ENCODE results near the gene LINGO1.

Gene LINGO1

GRCh38 chr15:77599899-77600298, 32.8 kb downstream of the LINGO1 start:
- DNase-seq (ENCODE audit: low spot score): no peak
- in situ Hi-C loops (cut with MboI; ENCODE audit: low pct_unique_long_range_greater_than_20kb, low sequenced_read_pairs, unreplicated experiment): no loop called here

DNA sequence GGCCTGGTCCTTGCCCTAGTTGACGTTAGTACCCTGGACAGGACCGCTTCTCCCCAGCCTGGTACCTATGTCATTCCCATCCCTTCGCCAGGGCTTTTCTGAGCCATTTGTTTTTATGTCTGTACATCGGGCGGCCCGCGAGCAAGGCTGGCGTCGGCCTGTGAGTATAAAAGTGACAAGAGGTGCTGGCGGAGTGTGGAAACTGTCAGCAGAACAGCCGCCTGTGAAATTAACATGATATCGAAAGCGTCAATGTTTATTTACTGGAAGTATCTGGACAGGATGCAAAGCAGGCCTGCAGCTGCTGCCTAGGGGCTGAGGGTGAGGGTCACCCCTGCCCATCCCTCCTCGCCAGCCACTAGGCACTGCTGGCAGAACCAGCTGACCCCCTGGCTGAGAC, 33.4 kb downstream of the LINGO1 start:
- DNase-seq (ENCODE audit: low spot score): no peak
- TF ChIP-seq CTCF (IDR thresholded peaks at IDR 0.05; ENCODE audit: extremely low read depth, insufficient read depth, missing control alignments): no peak
- in situ Hi-C loops (cut with MboI; ENCODE audit: low pct_unique_long_range_greater_than_20kb, low sequenced_read_pairs, unreplicated experiment): no loop called here

More at GRCh38 chr15:77599899-77600298, 32.8 kb downstream of the LINGO1 start:
- TF ChIP-seq CTCF (IDR thresholded peaks at IDR 0.05; ENCODE audit: extremely low read depth, insufficient read depth, missing control alignments): no peak

- in situ Hi-C loops (cut with MboI; ENCODE audit: low pct_unique_long_range_greater_than_20kb, low sequenced_read_pairs, unreplicated experiment): no loop called here
- no peak for TF ChIP-seq CTCF (IDR thresholded peaks at IDR 0.05; ENCODE audit: extremely low read depth, insufficient read depth, missing control alignments)
- DNase-seq (ENCODE audit: low spot score): no peak
These were observed 34.1 kb downstream of the LINGO1 start for GRCh38 chr15:77598644-77599043.

GRCh38 chr15:77597804-77598453, 34.8 kb downstream of the LINGO1 start:
- in situ Hi-C loops (cut with MboI; ENCODE audit: low pct_unique_long_range_greater_than_20kb, low sequenced_read_pairs, unreplicated experiment): no loop called here
- DNase-seq (ENCODE audit: low spot score): no peak
- TF ChIP-seq CTCF (IDR thresholded peaks at IDR 0.05; ENCODE audit: extremely low read depth, insufficient read depth, missing control alignments): no peak

GRCh38 chr15:77596821-77597803, 35.6 kb downstream of the LINGO1 start:
- no peak for TF ChIP-seq CTCF (IDR thresholded peaks at IDR 0.05; ENCODE audit: extremely low read depth, insufficient read depth, missing control alignments)
- in situ Hi-C loops (cut with MboI; ENCODE audit: low pct_unique_long_range_greater_than_20kb, low sequenced_read_pairs, unreplicated experiment): no loop called here
- DNase-seq (ENCODE audit: low spot score): no peak

GRCh38 chr15:77595231-77595630, 37.5 kb downstream of the LINGO1 start:
- no peak for TF ChIP-seq CTCF (IDR thresholded peaks at IDR 0.05; ENCODE audit: extremely low read depth, insufficient read depth, missing control alignments)
- in situ Hi-C loops (cut with MboI; ENCODE audit: low pct_unique_long_range_greater_than_20kb, low sequenced_read_pairs, unreplicated experiment): no loop called here
- DNase-seq (ENCODE audit: low spot score): no peak
